Measurements from ENCODE around the gene JHY. TPM values are rescaled to one million over a fixed set of nuclear protein-coding genes. Genes with fewer than 3 reads are reported as not detected.
A peak's percentile ranks its signal among the peaks of the same experiment; 100 is the strongest.

Gene JHY
- total and polyA plus RNA-seq, 2 of the 8 experiments (the other 6 are each of a cell fraction or from before 2014, with no cell fraction given), result 0.29 to 0.91 TPM

- TF ChIP-seq ASH2L (IDR thresholded peaks at IDR 0.05; ENCODE audit: low read length) (peak; percentile 43), EZH2 (IDR thresholded peaks at IDR 0.05; ENCODE audit: low read depth, low read length, severe bottlenecking) (peak; percentile 55), BCL11A (IDR thresholded peaks at IDR 0.05; ENCODE audit: low read depth in 2 of 2, low read length in 2 of 2) (no peak), CEBPB (IDR thresholded peaks at IDR 0.05; ENCODE audit: low read depth, low read length) (no peak), CTBP2 (IDR thresholded peaks at IDR 0.05; ENCODE audit: borderline replicate concordance, insufficient read depth, insufficient read length, low read length) (peak; percentile 35), KDM1A (IDR thresholded peaks at IDR 0.05; ENCODE audit: borderline replicate concordance, low read length) (peak; percentile 8; the same call in 1 of the 2 replicates)
Measured at GRCh38 chr11:122976734-122977469, 94.3 kb downstream of the JHY start (continued).

Data from H1 (cell line).